SJCRH30 (cell line): ENCODE results near the gene ELF1. TPM values are rescaled to one million over a fixed set of nuclear protein-coding genes. Genes with fewer than 3 reads are reported as not detected.

Experiments used
- DNase-seq, 2 experiments: peaks; one replicate each; pipeline ENCODE4 v3.0.0-alpha.2; 2015 to 2020
- H3K27ac ChIP-seq: fragments of 250-450 bp; sonication (Bioruptor Pico); 2 replicates; pipeline ENCODE4 v1.5.1; 2020; ENCODE audit warnings: mild to moderate bottlenecking, moderate library complexity
- H3K27me3 ChIP-seq: fragments of 250-450 bp; sonication (Bioruptor Pico); 2 replicates; pipeline ENCODE4 v1.5.1; 2020; ENCODE audit warnings: mild to moderate bottlenecking, moderate library complexity
- H3K36me3 ChIP-seq: fragments of 250-450 bp; sonication (Bioruptor Pico); 2 replicates; pipeline ENCODE4 v1.5.1; 2020; ENCODE audit warnings: mild to moderate bottlenecking, moderate library complexity
- H3K4me1 ChIP-seq: fragments of 250-450 bp; sonication (Bioruptor Pico); 2 replicates; pipeline ENCODE4 v1.5.1; 2020; ENCODE audit warnings: mild to moderate bottlenecking, moderate library complexity
- H3K4me3 ChIP-seq: fragments of 250-450 bp; sonication (Bioruptor Pico); 2 replicates; pipeline ENCODE4 v1.5.1; 2020; ENCODE audit warnings: mild to moderate bottlenecking, moderate library complexity
- H3K9me3 ChIP-seq: fragments of 250-450 bp; sonication (Bioruptor Pico); replicated peaks from 2 replicates; pipeline ENCODE4 v1.5.1; 2020; ENCODE audit warnings: mild to moderate bottlenecking, moderate library complexity
- total RNA-seq: library from RNA; depleted of rRNA; stranded (reverse); fragments of >200 nt; shearing (Covaris generic); gene quantifications from 2 replicates; pipeline ENCODE4 v1.2.3, GENCODE V29; 2014

The ELF1 gene
- total RNA-seq, 1 experiment from 2014 or later = 32.7 TPM

DNA sequence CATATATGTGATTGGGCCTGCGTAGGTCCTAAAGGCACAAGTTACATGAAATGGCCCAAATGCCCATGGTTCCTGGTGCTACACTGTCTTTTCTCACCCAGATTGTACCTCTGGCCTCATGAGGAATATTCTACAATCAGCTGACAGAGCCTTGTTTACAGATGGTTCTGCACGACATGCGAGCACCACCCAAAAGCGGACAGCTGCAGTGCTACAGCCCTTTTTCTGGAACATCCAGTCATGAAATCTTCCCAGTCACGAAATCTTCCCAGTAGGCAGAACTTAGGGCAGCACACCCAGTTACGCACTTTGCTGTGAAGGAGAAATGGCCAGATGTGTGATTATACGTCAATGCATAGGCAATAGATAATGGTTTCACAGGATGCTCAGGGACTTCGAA lies 7.7 kb upstream of the ELF1 start:
- Histone ChIP-seq H3K4me1 (peaks cover 15% of the 10 kb centered on the region), H3K27ac (no peak overlapping the region), H3K36me3 (no peaks in the 10 kb centered on the region), H3K9me3 (no peaks in the 10 kb centered on the region), H3K4me3 (no peak overlapping the region), H3K27me3 (no peaks in the 10 kb centered on the region)
- no peak for DNase-seq

- no peak overlapping the region for H3K27ac ChIP-seq
- no peaks in the 10 kb centered on the region for H3K9me3 ChIP-seq
- no peaks in the 10 kb centered on the region for H3K36me3 ChIP-seq
- H3K4me3 ChIP-seq = no peak overlapping the region
- no peaks in the 10 kb centered on the region for H3K27me3 ChIP-seq
- DNase-seq = peak; percentile 10 to 54
- peaks cover 15% of the 10 kb centered on the region for H3K4me1 ChIP-seq
These were observed 6.4 kb upstream of the ELF1 start for GRCh38 chr13:41025518-41025917.

DNA sequence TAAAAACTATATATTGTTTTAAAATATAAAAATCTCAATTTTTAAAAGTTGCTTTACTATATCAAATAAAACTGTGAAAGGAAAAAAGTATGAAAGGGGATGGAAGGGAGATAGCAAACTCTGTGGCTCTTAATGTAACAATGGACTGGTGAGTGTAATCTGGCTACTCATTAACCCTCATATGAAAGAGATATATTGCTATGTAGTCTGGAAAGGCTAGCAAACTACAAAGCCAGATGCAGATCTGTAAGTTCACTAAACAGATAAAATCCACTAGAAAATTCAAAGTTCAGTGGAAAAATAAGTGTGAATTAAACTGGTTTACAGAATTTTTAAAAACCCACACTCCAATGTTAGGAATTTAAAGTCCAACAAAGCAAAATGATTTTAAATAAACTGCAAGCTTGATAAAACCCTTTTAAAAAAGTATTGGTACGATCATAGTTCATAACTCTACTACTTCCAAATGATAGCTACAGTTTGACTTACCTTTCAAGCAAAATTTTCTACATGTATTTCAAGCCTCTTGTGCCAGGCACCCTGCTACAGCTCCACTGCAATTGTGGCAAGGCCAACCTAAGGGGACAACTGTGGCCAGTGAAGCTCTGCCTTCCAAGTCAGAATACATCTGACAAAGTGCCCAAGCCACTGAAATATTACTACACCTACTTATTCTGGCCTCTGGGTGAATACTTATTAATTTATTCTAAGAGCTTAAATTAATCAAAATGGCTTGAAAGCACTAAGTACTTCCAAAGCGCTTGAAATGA lies 647 bp upstream of the ELF1 start:
- H3K27me3 ChIP-seq = no peaks in the 10 kb centered on the region
- peaks cover 5% of the 10 kb centered on the region; the same call in 1 of the 2 replicates for H3K4me1 ChIP-seq
- H3K9me3 ChIP-seq = no peaks in the 10 kb centered on the region
- no peak overlapping the region for H3K4me3 ChIP-seq
- H3K27ac ChIP-seq = no peak overlapping the region
- H3K36me3 ChIP-seq = no peaks in the 10 kb centered on the region
- no peak for DNase-seq

DNA sequence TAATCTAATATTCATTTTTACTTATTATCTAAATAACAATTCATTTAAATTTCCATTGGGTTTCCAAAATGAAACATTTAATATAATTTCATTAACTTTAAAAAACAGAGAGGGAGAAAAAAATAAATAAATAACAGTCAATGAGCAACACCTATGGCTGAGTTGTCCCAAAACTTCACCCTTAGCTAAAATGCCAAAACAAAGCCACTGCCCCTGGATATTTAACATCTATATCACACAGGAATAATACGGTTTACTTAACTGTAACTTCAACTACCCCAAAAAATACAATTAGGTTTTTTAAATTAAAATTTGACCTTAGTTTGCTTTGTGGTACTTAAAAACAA lies 541 bp downstream of the ELF1 start:
- peak overlapping the region; percentile 47 for H3K27ac ChIP-seq
- no peaks in the 10 kb centered on the region for H3K9me3 ChIP-seq
- peak overlapping the region; percentile 45 for H3K4me3 ChIP-seq
- H3K36me3 ChIP-seq = no peaks in the 10 kb centered on the region
- H3K4me1 ChIP-seq = peaks cover 5% of the 10 kb centered on the region; the same call in 1 of the 2 replicates
- DNase-seq = no peak
- no peaks in the 10 kb centered on the region for H3K27me3 ChIP-seq

GRCh38 chr13:41017817-41018601 lies 1.1 kb downstream of the ELF1 start:
- Histone ChIP-seq H3K27me3 (no peaks in the 10 kb centered on the region), H3K4me1 (peaks cover 5% of the 10 kb centered on the region; the same call in 1 of the 2 replicates), H3K27ac (no peak overlapping the region), H3K36me3 (no peaks in the 10 kb centered on the region), H3K9me3 (no peaks in the 10 kb centered on the region), H3K4me3 (peak overlapping the region; percentile 45)
- DNase-seq = no peak

GRCh38 chr13:41017159-41017558 lies 2.0 kb downstream of the ELF1 start:
- H3K36me3 ChIP-seq = no peaks in the 10 kb centered on the region
- H3K9me3 ChIP-seq = no peaks in the 10 kb centered on the region
- H3K27ac ChIP-seq = no peak overlapping the region
- no peak overlapping the region for H3K4me3 ChIP-seq
- no peak for DNase-seq
- H3K27me3 ChIP-seq = no peaks in the 10 kb centered on the region
- H3K4me1 ChIP-seq = peaks cover 5% of the 10 kb centered on the region; the same call in 1 of the 2 replicates

DNA sequence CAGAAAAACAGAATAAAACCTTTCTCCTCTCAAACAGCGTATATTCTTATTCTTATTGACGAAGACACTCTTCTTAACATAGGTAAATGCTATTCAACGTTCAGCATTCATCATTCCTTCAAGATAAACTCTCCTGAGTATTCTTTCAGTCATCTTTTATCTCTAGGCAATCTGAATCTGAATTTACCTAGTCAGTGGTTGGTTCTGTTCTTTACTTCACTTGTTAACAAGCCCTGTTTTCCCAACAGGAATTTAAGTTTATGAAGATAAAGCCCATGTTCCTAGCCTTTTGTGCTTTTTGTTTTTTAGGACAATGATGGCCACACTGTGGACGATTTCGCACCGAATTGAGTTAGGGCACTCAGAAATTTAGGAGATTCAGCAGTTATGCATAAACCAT lies 3.2 kb downstream of the ELF1 start:
- Histone ChIP-seq H3K27ac (no peak overlapping the region), H3K4me1 (peaks cover 5% of the 10 kb centered on the region; the same call in 1 of the 2 replicates), H3K9me3 (no peaks in the 10 kb centered on the region), H3K4me3 (no peak overlapping the region), H3K36me3 (no peaks in the 10 kb centered on the region), H3K27me3 (no peaks in the 10 kb centered on the region)
- no peak for DNase-seq

DNA sequence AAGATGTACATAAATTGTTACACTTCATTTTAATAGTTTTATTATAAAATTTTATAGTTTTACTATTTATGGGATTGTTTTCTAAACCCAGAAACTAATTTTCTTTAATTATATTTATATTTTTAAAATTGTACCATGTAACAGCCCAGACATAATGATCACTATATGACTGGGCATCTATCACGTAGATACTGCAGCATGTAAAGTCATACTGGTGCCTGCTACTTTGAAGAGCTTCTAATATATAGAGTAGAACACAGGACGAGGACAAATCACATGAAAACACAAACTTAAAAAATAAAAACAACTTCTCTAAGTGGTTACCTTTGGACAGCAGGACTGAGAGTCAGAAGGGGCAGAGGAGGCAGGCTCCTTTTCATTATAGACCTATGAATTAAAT lies 5.3 kb downstream of the ELF1 start:
- Histone ChIP-seq H3K27me3 (no peaks in the 10 kb centered on the region), H3K4me1 (peaks cover 3% of the 10 kb centered on the region; the same call in 1 of the 2 replicates), H3K36me3 (no peaks in the 10 kb centered on the region), H3K4me3 (no peak overlapping the region), H3K27ac (no peak overlapping the region), H3K9me3 (no peaks in the 10 kb centered on the region)
- DNase-seq = no peak

DNA sequence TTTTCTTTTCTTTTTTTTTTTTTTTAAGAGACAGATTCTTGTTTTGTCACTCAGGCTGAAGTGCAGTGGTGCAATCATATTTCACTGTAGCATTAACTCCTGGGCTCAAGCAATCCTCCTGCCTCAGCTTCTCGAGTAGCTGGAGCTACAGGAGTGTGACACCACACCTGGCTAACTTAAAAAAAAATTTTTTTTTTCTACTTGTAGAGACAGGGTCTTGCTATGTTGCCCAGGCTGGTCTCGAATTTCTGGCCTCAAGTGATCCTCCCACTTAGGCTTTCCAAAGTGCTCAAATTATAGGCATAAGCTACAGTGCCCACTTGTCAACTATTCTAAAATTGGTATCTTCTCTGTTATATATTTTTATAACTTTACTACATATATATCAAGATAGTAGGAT lies 6.6 kb downstream of the ELF1 start:
- Histone ChIP-seq H3K27ac (no peak overlapping the region), H3K4me1 (no peaks in the 10 kb centered on the region), H3K9me3 (no peaks in the 10 kb centered on the region), H3K4me3 (no peak overlapping the region), H3K27me3 (no peaks in the 10 kb centered on the region), H3K36me3 (no peaks in the 10 kb centered on the region)
- no peak for DNase-seq

DNA sequence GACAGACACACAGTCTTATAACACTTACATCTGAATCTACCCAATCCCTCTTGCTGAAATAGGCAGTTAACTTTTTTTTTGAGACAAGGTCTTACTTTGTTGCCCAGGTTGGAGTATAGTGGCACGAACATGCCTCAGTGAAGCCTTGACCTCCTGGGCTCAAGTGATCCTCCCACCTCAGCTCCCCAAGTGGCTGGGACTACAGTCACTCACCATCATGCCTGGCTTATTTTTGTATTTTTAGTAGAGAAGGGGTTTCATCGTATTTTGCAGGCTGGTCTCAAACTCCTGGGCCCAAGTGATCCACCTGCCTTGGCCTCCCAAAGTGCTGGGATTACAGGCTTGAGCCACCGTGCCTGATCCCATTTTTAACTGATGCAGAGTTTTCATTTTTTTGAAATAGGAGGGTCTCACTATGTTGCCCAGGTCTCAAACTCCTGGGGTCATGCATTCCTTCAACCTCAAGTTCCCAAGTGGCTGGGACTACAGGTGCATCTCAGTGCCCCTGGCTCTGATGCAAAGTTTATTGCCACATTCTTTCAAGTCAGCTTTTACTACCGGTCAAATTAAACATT lies 7.6 kb downstream of the ELF1 start:
- Histone ChIP-seq H3K9me3 (no peaks in the 10 kb centered on the region), H3K36me3 (no peaks in the 10 kb centered on the region), H3K4me3 (no peak overlapping the region), H3K27me3 (no peaks in the 10 kb centered on the region), H3K4me1 (no peaks in the 10 kb centered on the region), H3K27ac (no peak overlapping the region)
- no peak for DNase-seq

- no peak overlapping the region for H3K4me3 ChIP-seq
- H3K4me1 ChIP-seq = peaks cover 9% of the 10 kb centered on the region; the same call in 1 of the 2 replicates
- no peaks in the 10 kb centered on the region for H3K27me3 ChIP-seq
- no peak for DNase-seq
- no peak overlapping the region for H3K27ac ChIP-seq
- H3K36me3 ChIP-seq = no peaks in the 10 kb centered on the region
- H3K9me3 ChIP-seq = no peaks in the 10 kb centered on the region
These were observed 10.7 kb downstream of the ELF1 start for GRCh38 chr13:41008349-41008980.

DNA sequence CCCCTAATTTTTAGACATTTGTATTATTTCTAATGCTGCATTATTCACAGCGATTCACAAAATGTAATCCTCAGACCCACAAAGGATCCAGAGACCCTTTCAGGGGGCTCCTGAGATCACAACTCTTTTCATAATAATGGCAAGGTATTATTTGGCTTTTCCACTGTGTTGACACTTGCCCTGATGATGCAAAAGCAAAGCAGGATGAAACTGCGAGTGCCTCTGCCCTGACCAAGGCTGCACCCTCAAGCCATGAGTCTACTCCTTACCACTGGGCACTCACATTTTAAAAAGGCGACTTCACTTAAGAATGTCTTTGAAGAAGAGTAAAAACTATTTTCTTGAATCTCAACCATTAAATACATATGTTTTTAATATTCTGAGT lies 11.4 kb downstream of the ELF1 start:
- H3K36me3 ChIP-seq = no peaks in the 10 kb centered on the region
- H3K27me3 ChIP-seq = no peaks in the 10 kb centered on the region
- no peak for DNase-seq
- H3K4me1 ChIP-seq = peaks cover 9% of the 10 kb centered on the region; the same call in 1 of the 2 replicates
- no peaks in the 10 kb centered on the region for H3K9me3 ChIP-seq
- H3K27ac ChIP-seq = no peak overlapping the region
- H3K4me3 ChIP-seq = no peak overlapping the region

- Histone ChIP-seq H3K36me3 (no peaks in the 10 kb centered on the region), H3K27ac (no peak overlapping the region), H3K4me1 (peaks cover 9% of the 10 kb centered on the region; the same call in 1 of the 2 replicates), H3K9me3 (no peaks in the 10 kb centered on the region), H3K4me3 (no peak overlapping the region), H3K27me3 (no peaks in the 10 kb centered on the region)
- DNase-seq = no peak
These were observed 12.0 kb downstream of the ELF1 start for GRCh38 chr13:41006978-41007743.

DNA sequence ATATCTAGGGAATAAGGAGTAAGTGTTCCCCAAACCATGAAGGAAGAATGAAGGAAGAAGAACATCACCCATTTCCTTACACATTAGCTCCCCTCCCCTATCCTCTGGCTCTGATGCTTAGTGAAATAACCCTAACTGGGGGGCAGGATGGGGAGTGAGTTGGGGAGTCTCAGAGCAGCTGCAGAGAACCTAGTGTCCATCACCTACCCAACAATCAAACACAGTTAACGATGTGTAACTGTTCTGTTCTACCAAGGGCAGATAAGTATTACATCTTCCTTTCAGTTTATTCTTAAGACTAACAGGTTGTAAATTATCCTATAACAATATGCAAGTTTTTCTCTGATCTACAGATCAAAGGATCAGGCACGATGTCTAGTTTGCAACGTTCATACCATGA lies 12.8 kb downstream of the ELF1 start:
- no peak for DNase-seq
- H3K27ac ChIP-seq = no peak overlapping the region
- no peak overlapping the region for H3K4me3 ChIP-seq
- H3K36me3 ChIP-seq = no peaks in the 10 kb centered on the region
- H3K9me3 ChIP-seq = no peaks in the 10 kb centered on the region
- H3K4me1 ChIP-seq = peaks cover 9% of the 10 kb centered on the region; the same call in 1 of the 2 replicates
- no peaks in the 10 kb centered on the region for H3K27me3 ChIP-seq
